Kidney (tissue), 14 donors: ENCODE data around the gene AKT3. TPM values are rescaled to one million over a fixed set of nuclear protein-coding genes. Genes with fewer than 3 reads are reported as not detected.

Experiments used
- DNase-seq, 5 donors: peaks; one replicate each; pipeline ENCODE4 v3.0.0-alpha.2; 2013 to 2020
- FAIRE-seq: peaks from 2 replicates; lab custom pipeline; 2012; peaks lifted over from hg19 to GRCh38; lab: Jason Lieb, UNC
- H3K27ac ChIP-seq, 2 donors: one replicate each; pipeline ENCODE4 v1.7.0; 2013; ENCODE audit warnings: low read depth in 2 of 2, low read length in 2 of 2, inconsistent platforms in 1 of 2
- H3K27me3 ChIP-seq: one replicate; pipeline ENCODE4 v1.7.1; 2013; ENCODE audit warnings: low read length, inconsistent platforms; ENCODE audit not compliant: control insufficient read depth, insufficient read depth
- H3K36me3 ChIP-seq, 3 donors: one replicate each; pipeline versions ENCODE4 v1.7.0 to v1.7.1; 2013; ENCODE audit warnings: low read length in 3 of 3, control low read depth in 1 of 3, inconsistent platforms in 1 of 3; ENCODE audit not compliant: insufficient read depth in 3 of 3, control insufficient read depth in 2 of 3
- H3K4me1 ChIP-seq, 3 donors: one replicate each; pipeline versions ENCODE4 v1.7.0 to v1.7.1; 2013; ENCODE audit warnings: low read length in 3 of 3, inconsistent platforms in 1 of 3, low read depth in 1 of 3; ENCODE audit not compliant: control insufficient read depth in 2 of 3, insufficient read depth in 2 of 3
- H3K4me3 ChIP-seq, 3 donors: one replicate each; pipeline versions ENCODE4 v1.7.0 to v1.8.1; 2013; ENCODE audit warnings: low read length in 3 of 3, control low read depth in 1 of 3, inconsistent platforms in 1 of 3
- H3K9ac ChIP-seq, 3 donors: one replicate each; pipeline versions ENCODE4 v1.7.0 to v1.7.1; 2013; ENCODE audit warnings: low read length in 3 of 3, control low read depth in 1 of 3, inconsistent platforms in 1 of 3
- H3K9me3 ChIP-seq, 3 donors: one replicate each; pipeline versions ENCODE4 v1.7.0 to v1.7.1; 2013; ENCODE audit warnings: low read length in 3 of 3, control low read depth in 1 of 3, inconsistent platforms in 1 of 3; ENCODE audit not compliant: control insufficient read depth in 2 of 3, insufficient read depth in 1 of 3
- intact Hi-C: fragments of 100-400 bp; cut with DNase I; formaldehyde crosslinking; loops from one replicate; pipeline ENCODE4 v1.11.1; 2022
- polyA plus RNA-seq: library from polyadenylated mRNA; stranded (reverse); fragments of 350-450 nt; fragmentation: Illumina TruSeq; extraction: RNeasy Lipid Tissue Mini Kit (QIAGEN cat#74804); gene quantifications from one replicate; pipeline ENCODE4 v1.2.3, GENCODE V29; 2014; ENCODE audit warnings: low read depth, low replicate concordance; ENCODE audit not compliant: insufficient read depth
- total RNA-seq: library from RNA; stranded (reverse); fragmentation: NEBNext Ultra II Directional; extraction: Animal tissue kit (Norgen Biotek cat#: 25700); gene quantifications from one replicate; pipeline ENCODE4 v1.2.1, GENCODE V29; 2021
- TF ChIP-seq, protein P1 (sequence below): IDR thresholded peaks from 3 replicates; pipeline ENCODE4 v1.5.1; 2012; ENCODE audit warnings: mild to moderate bottlenecking, moderate library complexity, borderline replicate concordance; ENCODE audit not compliant: insufficient read depth; ENCODE audit errors: extremely low read depth
- donor health status: control.
- donor health status: control.
- donor health status: control.
- donor health status: control.
- donor health status: control.
- donor health status: DM: yes; HTN: yes; CAD: no.
- donor health status: Normal renal cell carcinoma (clear cell type).

Gene AKT3
- total and polyA plus RNA-seq, 2 donors from 2014 or later: 9.5 to 81.6 TPM

DNA sequence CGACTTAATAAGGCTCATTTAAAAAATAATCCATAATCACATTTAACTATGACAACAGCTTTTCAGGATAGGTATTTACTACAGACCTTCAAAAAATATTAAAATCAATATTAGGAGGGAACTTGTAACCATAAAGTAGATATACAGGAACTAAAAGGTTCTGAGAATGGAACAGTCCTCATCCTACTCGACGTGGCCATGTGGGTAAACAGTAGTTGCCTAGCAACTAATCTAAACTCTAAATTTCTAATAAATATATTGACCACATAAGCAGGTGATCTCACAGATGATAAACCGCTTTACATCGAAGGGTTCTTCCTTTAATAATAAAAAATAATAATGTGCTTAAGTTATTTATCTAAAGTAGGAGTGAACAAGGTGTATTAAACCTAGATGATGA is 7.9 kb downstream of the AKT3 start:
- FAIRE-seq: no peak
- TF ChIP-seq, protein P1, sequence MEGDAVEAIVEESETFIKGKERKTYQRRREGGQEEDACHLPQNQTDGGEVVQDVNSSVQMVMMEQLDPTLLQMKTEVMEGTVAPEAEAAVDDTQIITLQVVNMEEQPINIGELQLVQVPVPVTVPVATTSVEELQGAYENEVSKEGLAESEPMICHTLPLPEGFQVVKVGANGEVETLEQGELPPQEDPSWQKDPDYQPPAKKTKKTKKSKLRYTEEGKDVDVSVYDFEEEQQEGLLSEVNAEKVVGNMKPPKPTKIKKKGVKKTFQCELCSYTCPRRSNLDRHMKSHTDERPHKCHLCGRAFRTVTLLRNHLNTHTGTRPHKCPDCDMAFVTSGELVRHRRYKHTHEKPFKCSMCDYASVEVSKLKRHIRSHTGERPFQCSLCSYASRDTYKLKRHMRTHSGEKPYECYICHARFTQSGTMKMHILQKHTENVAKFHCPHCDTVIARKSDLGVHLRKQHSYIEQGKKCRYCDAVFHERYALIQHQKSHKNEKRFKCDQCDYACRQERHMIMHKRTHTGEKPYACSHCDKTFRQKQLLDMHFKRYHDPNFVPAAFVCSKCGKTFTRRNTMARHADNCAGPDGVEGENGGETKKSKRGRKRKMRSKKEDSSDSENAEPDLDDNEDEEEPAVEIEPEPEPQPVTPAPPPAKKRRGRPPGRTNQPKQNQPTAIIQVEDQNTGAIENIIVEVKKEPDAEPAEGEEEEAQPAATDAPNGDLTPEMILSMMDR: no peak
- Histone ChIP-seq H3K9me3 (no peaks in the 10 kb centered on the region), H3K27ac (no peak overlapping the region), H3K9ac (no peak overlapping the region), H3K27me3 (no peaks in the 10 kb centered on the region), H3K4me3 (no peak overlapping the region), H3K4me1 (peaks cover 0 to 3% (median 0%) of the 10 kb centered on the region in 3 donors), H3K36me3 (no peaks in the 10 kb centered on the region)
- no peak for DNase-seq
- intact Hi-C loops: no loop called here

DNA sequence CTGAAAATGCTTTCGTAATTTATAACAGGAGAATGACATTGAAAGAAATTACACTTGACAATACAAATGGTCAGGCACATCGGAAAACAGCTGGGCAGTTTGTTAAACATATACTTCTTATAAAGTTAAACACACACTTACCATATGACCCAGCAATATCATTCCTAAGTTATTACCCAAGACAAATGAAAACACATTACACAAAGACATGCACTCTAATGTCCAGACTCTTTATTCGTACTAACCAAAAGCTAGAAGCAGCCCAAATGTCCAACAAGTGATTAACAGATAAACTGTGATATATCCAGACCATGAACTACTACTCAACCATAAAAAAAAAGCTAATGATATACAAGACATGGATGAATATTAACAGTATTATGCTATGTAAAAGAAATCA is 8.5 kb downstream of the AKT3 start:
- TF ChIP-seq, protein P1: no peak
- intact Hi-C loops: no loop called here
- H3K27ac ChIP-seq: no peak overlapping the region
- H3K9ac ChIP-seq: no peak overlapping the region
- H3K27me3 ChIP-seq: no peaks in the 10 kb centered on the region
- H3K9me3 ChIP-seq: no peaks in the 10 kb centered on the region
- H3K36me3 ChIP-seq: no peaks in the 10 kb centered on the region
- DNase-seq (no peak), FAIRE-seq (no peak)
- H3K4me3 ChIP-seq: no peak overlapping the region
- peaks cover 0 to 3% (median 0%) of the 10 kb centered on the region in 3 donors for H3K4me1 ChIP-seq

DNA sequence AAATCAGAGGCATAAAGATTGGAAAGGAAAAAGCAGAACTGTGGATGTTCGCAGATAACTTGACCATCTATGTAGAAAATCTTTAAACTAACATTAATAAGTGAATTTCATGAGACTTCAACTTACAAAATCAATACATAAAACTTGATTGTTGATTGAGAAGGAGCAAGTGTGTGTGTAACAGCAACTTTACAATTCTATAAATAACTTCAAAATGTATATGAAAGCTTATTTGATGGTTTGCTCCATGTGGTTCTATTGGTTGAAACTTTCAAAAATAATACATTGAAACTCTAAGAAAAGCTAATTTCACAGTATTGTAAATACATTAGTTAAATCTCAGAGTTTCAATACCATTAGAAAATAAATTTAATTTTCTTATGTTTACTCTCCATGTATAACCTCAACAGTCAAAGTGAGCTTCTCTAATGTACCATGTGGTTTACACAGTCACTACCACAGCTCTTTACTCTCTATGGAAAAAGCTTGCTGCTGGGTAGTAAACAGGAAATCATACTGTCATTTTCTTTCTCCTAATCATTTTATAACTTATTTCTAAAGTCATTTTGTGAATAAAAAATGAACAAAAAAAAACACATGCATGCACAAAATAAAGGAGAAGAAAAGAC is 12.0 kb downstream of the AKT3 start:
- Histone ChIP-seq H3K9me3 (no peaks in the 10 kb centered on the region), H3K27me3 (no peaks in the 10 kb centered on the region), H3K4me1 (peaks cover 0 to 2% (median 0%) of the 10 kb centered on the region in 3 donors), H3K36me3 (peaks cover 0 to 2% (median 0%) of the 10 kb centered on the region in 3 donors), H3K4me3 (no peak overlapping the region), H3K27ac (no peak overlapping the region), H3K9ac (no peak overlapping the region)
- DNase-seq (no peak), FAIRE-seq (no peak)
- intact Hi-C loops: no loop called here
- TF ChIP-seq, protein P1: no peak

DNA sequence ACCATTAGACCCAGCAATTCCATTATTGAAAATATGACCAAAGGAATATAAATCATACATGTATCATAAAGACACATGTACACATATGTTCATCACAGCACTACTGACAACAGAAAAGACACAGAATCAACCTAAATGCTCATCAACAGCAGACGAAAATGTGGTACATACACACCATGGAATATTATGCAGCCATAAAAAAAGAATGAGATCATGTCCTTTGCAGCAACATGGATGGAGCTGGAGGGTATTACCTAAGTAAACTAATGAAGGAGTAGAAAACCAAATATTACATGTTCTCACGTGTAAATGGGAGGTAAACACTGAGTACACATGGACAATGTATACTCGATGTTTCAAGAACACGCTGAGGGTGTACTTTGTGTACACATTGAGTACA is 15.9 kb downstream of the AKT3 start:
- Histone ChIP-seq H3K9me3 (no peaks in the 10 kb centered on the region), H3K9ac (no peak overlapping the region), H3K27me3 (no peaks in the 10 kb centered on the region), H3K27ac (no peak overlapping the region), H3K4me3 (no peak overlapping the region), H3K4me1 (no peaks in the 10 kb centered on the region), H3K36me3 (peaks cover 0 to 2% (median 0%) of the 10 kb centered on the region in 3 donors)
- DNase-seq: no peak
- no peak for FAIRE-seq
- intact Hi-C loops: no loop called here
- TF ChIP-seq, protein P1: no peak
